ENCODE measurements around the gene ZDHHC3.

Gene ZDHHC3

GRCh38 chr3:45002720-45003119, 26.7 kb upstream of the ZDHHC3 start:
- Histone ChIP-seq H4K20me1 (ENCODE audit: insufficient read depth, low read length) (no peaks in the 10 kb centered on the region), H3K4me3 (ENCODE audit: low read length) (no peak overlapping the region), H3K79me2 (ENCODE audit: low read length) (no peaks in the 10 kb centered on the region), H3K27me3 (ENCODE audit: low read depth, low read length) (no peaks in the 10 kb centered on the region), H3K9ac (ENCODE audit: low read length) (no peak overlapping the region), H3K9me3 (ENCODE audit: insufficient read depth, low read length) (no peaks in the 10 kb centered on the region), H3K4me1 (ENCODE audit: low read length) (no peaks in the 10 kb centered on the region), H2AFZ (ENCODE audit: low read depth, low read length) (no peak overlapping the region), H3K4me2 (ENCODE audit: low read length) (no peak overlapping the region), H3K36me3 (replicated peaks; ENCODE audit: low read depth, low read length) (peaks cover 79% of the 10 kb centered on the region), H3K27ac (ENCODE audit: low read length) (no peak overlapping the region)
- TF ChIP-seq CTCF (IDR thresholded peaks at IDR 0.05; ENCODE audit: low read depth, low read length) (no peak), EZH2phosphoT487 (IDR thresholded peaks at IDR 0.05; ENCODE audit: low read depth) (no peak)

GRCh38 chr3:45002139-45002660, 26.2 kb upstream of the ZDHHC3 start:
- no peak for TF ChIP-seq EZH2phosphoT487 (IDR thresholded peaks at IDR 0.05; ENCODE audit: low read depth)
- no peak for TF ChIP-seq CTCF (IDR thresholded peaks at IDR 0.05; ENCODE audit: low read depth, low read length)
- no peaks in the 10 kb centered on the region for H4K20me1 ChIP-seq (ENCODE audit: insufficient read depth, low read length)
- H3K27me3 ChIP-seq (ENCODE audit: low read depth, low read length): no peaks in the 10 kb centered on the region
- H3K36me3 ChIP-seq (replicated peaks; ENCODE audit: low read depth, low read length): peaks cover 78% of the 10 kb centered on the region
- H2AFZ ChIP-seq (ENCODE audit: low read depth, low read length): no peak overlapping the region
- H3K9ac ChIP-seq (ENCODE audit: low read length): no peak overlapping the region
- no peak overlapping the region for H3K4me2 ChIP-seq (ENCODE audit: low read length)
- H3K4me3 ChIP-seq (ENCODE audit: low read length): no peak overlapping the region
- H3K79me2 ChIP-seq (ENCODE audit: low read length): no peaks in the 10 kb centered on the region
- no peak overlapping the region for H3K27ac ChIP-seq (ENCODE audit: low read length)
- no peaks in the 10 kb centered on the region for H3K9me3 ChIP-seq (ENCODE audit: insufficient read depth, low read length)
- no peaks in the 10 kb centered on the region for H3K4me1 ChIP-seq (ENCODE audit: low read length)

DNA sequence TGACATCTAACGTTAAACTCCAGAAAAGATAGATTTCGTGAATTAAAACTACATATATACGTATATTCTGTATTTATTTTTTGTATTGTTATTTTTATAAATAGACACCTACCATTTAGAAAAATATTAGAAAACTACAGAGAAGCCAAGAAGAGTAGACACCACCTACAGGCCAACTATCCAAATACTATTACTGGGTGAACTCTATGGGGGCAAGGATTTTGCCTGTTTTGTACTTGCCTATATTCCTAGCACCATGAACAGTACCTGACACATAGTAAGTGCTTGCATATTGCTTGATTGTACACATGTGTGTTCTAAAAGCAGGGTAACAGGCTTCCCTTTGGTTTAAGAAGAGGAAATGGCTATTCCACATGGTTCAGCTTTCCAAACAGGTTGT, 25.8 kb upstream of the ZDHHC3 start:
- no peaks in the 10 kb centered on the region for H3K9me3 ChIP-seq (ENCODE audit: insufficient read depth, low read length)
- H3K4me1 ChIP-seq (ENCODE audit: low read length): no peaks in the 10 kb centered on the region
- peaks cover 79% of the 10 kb centered on the region for H3K36me3 ChIP-seq (replicated peaks; ENCODE audit: low read depth, low read length)
- no peak overlapping the region for H3K4me3 ChIP-seq (ENCODE audit: low read length)
- H3K27me3 ChIP-seq (ENCODE audit: low read depth, low read length): no peaks in the 10 kb centered on the region
- H2AFZ ChIP-seq (ENCODE audit: low read depth, low read length): no peak overlapping the region
- H3K4me2 ChIP-seq (ENCODE audit: low read length): no peak overlapping the region
- TF ChIP-seq CTCF (IDR thresholded peaks at IDR 0.05; ENCODE audit: low read depth, low read length): no peak
- TF ChIP-seq EZH2phosphoT487 (IDR thresholded peaks at IDR 0.05; ENCODE audit: low read depth): no peak
- no peak overlapping the region for H3K9ac ChIP-seq (ENCODE audit: low read length)
- H3K79me2 ChIP-seq (ENCODE audit: low read length): peaks cover 2% of the 10 kb centered on the region; the same call in 1 of the 2 replicates
- H3K27ac ChIP-seq (ENCODE audit: low read length): no peak overlapping the region
- no peaks in the 10 kb centered on the region for H4K20me1 ChIP-seq (ENCODE audit: insufficient read depth, low read length)

- TF ChIP-seq CTCF (IDR thresholded peaks at IDR 0.05; ENCODE audit: low read depth, low read length): no peak
- no peak for TF ChIP-seq EZH2phosphoT487 (IDR thresholded peaks at IDR 0.05; ENCODE audit: low read depth)
- peaks cover 4% of the 10 kb centered on the region for H4K20me1 ChIP-seq (ENCODE audit: insufficient read depth, low read length)
- H2AFZ ChIP-seq (ENCODE audit: low read depth, low read length): no peak overlapping the region
- H3K36me3 ChIP-seq (replicated peaks; ENCODE audit: low read depth, low read length): peaks cover 87% of the 10 kb centered on the region
- no peaks in the 10 kb centered on the region for H3K27me3 ChIP-seq (ENCODE audit: low read depth, low read length)
- no peak overlapping the region for H3K9ac ChIP-seq (ENCODE audit: low read length)
- H3K4me3 ChIP-seq (ENCODE audit: low read length): no peak overlapping the region
- no peaks in the 10 kb centered on the region for H3K9me3 ChIP-seq (ENCODE audit: insufficient read depth, low read length)
- H3K79me2 ChIP-seq (ENCODE audit: low read length): peaks cover 4% of the 10 kb centered on the region
- no peaks in the 10 kb centered on the region for H3K4me1 ChIP-seq (ENCODE audit: low read length)
- H3K4me2 ChIP-seq (ENCODE audit: low read length): no peak overlapping the region
- H3K27ac ChIP-seq (ENCODE audit: low read length): no peak overlapping the region
Measured at GRCh38 chr3:45000823-45001222, 24.8 kb upstream of the ZDHHC3 start.

Measured in OCI-LY3 (cell line).